ENCODE data around the gene DCUN1D1.

The DCUN1D1 gene

DNA sequence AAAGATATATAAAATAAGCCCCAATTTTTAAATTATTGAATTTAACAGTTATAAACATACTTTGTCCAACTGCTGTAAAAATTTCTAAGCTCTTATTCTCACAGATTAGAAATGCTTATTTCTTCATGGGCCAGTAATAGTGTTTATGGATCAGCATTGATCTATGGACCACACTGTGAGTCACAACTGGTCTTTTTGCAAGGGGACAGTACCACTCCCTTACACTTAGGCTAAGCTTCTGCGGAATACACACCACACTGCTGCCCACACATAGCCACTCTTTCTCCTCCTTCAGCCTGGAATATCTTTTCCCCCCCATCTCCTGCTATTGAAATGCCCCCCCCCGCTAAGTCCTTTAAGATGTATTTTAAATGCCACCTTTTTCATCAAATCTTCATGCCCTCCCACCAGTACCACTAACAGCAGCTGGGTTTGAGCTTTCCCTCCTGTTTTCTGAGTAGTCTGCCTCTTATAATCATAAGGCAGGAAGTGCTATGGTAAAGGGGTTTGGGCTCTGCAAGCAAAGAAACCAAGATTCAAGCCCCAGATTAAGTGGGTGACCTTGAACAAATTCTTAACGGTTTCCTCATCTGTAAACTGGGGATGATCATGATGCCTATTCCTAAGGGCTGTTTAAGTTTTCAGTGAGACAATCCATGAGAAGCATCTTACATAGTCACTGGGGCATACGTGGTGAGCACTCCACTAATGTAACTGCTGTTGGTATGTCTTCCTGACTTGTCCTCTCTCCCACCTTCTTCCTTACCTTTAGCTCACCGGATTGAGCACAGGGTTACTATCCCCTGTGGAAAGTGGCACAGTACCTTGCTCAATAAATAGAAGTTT, 69.2 kb downstream of the DCUN1D1 start:
- POLR2A ChIA-PET = no interaction called here
- TF ChIP-seq FOXM1 (IDR thresholded peaks at IDR 0.05; ENCODE audit: borderline replicate concordance) (no peak), FOXK2 (IDR thresholded peaks at IDR 0.05) (no peak), SP1 (IDR thresholded peaks at IDR 0.05) (no peak), ELF4 (IDR thresholded peaks at IDR 0.05) (no peak), ZNF384 (IDR thresholded peaks at IDR 0.05) (no peak), FOXA1 (IDR thresholded peaks at IDR 0.05) (no peak), NFRKB (IDR thresholded peaks at IDR 0.05) (no peak), L3MBTL2 (conservative IDR thresholded peaks at IDR 0.05) (no peak)
- TF ChIP-seq, protein P1, sequence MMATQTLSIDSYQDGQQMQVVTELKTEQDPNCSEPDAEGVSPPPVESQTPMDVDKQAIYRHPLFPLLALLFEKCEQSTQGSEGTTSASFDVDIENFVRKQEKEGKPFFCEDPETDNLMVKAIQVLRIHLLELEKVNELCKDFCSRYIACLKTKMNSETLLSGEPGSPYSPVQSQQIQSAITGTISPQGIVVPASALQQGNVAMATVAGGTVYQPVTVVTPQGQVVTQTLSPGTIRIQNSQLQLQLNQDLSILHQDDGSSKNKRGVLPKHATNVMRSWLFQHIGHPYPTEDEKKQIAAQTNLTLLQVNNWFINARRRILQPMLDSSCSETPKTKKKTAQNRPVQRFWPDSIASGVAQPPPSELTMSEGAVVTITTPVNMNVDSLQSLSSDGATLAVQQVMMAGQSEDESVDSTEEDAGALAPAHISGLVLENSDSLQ (IDR thresholded peaks at IDR 0.05) = no peak
- CTCF ChIA-PET = no interaction called here
- DNase-seq (ENCODE audit: extremely low spot score) = no peak

DNA sequence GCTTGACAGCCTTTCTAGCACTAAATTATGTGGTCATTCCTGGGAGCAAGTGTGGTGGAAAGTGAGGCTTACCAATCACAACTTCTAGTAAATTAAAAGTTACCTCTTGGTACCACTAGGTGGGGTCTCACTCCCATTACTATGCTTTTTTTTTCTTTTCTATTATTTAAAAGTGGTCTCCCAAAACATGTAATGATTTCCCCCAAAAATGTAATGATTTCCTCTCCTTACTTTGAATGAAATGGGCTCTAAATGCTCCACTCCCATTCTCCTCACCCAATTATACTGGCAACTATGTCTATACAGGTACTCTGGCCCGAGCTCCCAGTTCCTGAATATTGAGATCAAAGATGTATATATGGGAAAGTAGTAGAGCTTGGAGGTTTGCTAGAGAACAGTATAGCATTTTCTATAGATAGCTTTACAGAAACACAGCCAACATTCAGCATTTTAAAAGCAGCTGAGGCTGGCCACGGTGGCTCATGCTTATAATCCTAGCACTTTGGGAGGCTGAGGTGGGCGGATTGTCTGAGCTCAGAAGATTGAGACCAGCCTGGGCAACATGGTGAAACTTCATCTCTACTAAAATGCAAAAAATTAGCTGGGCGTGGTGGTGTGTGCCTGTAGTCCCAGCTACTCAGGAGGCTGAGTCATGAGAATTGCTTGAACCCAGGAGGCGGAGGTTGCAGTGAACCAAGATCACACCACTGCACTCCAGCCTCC, 70.9 kb downstream of the DCUN1D1 start:
- peak; percentile 17 for DNase-seq (ENCODE audit: extremely low spot score)
- CTCF ChIA-PET = interaction anchor here (1.0 kb wide), 2 partner anchors 11 to 27 kb away, joined by 3 to 4 read pairs; no protein-coding TSS in a partner anchor
- TF ChIP-seq ZNF384 (IDR thresholded peaks at IDR 0.05) (0 out of 2 replicates have a peak, but pooled peaks have one; percentile 4), HDGF (IDR thresholded peaks at IDR 0.05; ENCODE audit: borderline replicate concordance) (no peak), FOXA1 (IDR thresholded peaks at IDR 0.05) (no peak)
- POLR2A ChIA-PET = no interaction called here

DNA sequence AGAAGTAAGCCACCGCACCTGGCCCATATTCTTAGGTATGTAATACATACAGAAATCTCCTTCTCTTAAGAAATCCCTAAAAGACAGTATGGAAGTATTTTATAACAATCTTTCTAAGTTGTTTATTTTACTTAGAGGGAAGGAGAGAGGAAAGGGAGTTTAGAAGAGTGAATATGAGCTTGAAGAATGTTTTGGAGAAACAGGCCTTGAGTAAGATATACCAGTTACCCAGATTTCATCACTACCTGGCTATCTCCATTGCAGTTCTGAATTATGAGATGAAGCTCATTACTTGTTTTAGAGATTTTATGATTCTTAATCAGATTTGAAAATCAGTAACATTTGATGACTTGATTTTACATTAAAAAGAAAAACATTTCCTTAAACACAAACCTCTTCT, 71.9 kb downstream of the DCUN1D1 start:
- ChIA-PET CTCF (no interaction called here), POLR2A (no interaction called here)
- no peak for TF ChIP-seq FOXA1 (IDR thresholded peaks at IDR 0.05)
- TF ChIP-seq L3MBTL2 (conservative IDR thresholded peaks at IDR 0.05) = no peak
- no peak for TF ChIP-seq SUZ12 (IDR thresholded peaks at IDR 0.05)
- TF ChIP-seq, protein P1 (IDR thresholded peaks at IDR 0.05) = no peak
- TF ChIP-seq LEF1 (IDR thresholded peaks at IDR 0.05; ENCODE audit: borderline replicate concordance) = no peak
- no peak for TF ChIP-seq HDGF (IDR thresholded peaks at IDR 0.05; ENCODE audit: borderline replicate concordance)
- no peak for TF ChIP-seq ZNF384 (IDR thresholded peaks at IDR 0.05)
- TF ChIP-seq FOXM1 (IDR thresholded peaks at IDR 0.05; ENCODE audit: borderline replicate concordance) = no peak
- TF ChIP-seq BHLHE40 (IDR thresholded peaks at IDR 0.05; ENCODE audit: borderline replicate concordance) = no peak
- no peak for TF ChIP-seq ARNT (IDR thresholded peaks at IDR 0.05)
- TF ChIP-seq ELF4 (IDR thresholded peaks at IDR 0.05) = no peak
- no peak for TF ChIP-seq TARDBP (IDR thresholded peaks at IDR 0.05)
- DNase-seq (ENCODE audit: extremely low spot score) = no peak

DNA sequence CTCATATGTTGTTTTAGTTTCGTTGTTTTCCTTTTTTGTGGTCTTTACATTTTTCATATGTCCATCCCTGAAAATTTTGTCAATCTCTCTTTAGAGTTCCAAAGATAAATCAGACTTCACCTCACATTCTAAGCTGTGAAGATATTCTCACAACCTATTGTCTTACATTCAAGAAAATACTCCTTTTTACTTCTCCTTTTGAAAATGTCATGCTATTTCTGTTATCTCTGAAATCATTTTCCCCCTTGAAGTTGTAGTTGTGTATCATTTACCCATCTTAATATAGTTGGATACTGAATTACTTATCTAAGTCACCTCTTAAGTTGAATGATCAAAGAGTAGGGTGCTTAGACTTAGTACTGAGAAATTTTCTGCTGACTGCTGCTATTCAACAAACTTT, 74.3 kb downstream of the DCUN1D1 start:
- ChIA-PET CTCF (no interaction called here), POLR2A (interaction anchor here (0.8 kb wide), 1 partner anchor 9 kb away, joined by 3 read pairs; no protein-coding TSS in a partner anchor)
- TF ChIP-seq TARDBP (IDR thresholded peaks at IDR 0.05) (no peak), SUZ12 (IDR thresholded peaks at IDR 0.05) (no peak), SP1 (IDR thresholded peaks at IDR 0.05) (no peak), L3MBTL2 (conservative IDR thresholded peaks at IDR 0.05) (no peak), BHLHE40 (IDR thresholded peaks at IDR 0.05; ENCODE audit: borderline replicate concordance) (no peak), ZNF384 (IDR thresholded peaks at IDR 0.05) (no peak), CTBP1 (IDR thresholded peaks at IDR 0.05; ENCODE audit: borderline replicate concordance) (no peak), FOXA1 (IDR thresholded peaks at IDR 0.05) (no peak), FOXM1 (IDR thresholded peaks at IDR 0.05; ENCODE audit: borderline replicate concordance) (no peak)
- TF ChIP-seq, protein P1 (IDR thresholded peaks at IDR 0.05) = no peak
- no peak for DNase-seq (ENCODE audit: extremely low spot score)

DNA sequence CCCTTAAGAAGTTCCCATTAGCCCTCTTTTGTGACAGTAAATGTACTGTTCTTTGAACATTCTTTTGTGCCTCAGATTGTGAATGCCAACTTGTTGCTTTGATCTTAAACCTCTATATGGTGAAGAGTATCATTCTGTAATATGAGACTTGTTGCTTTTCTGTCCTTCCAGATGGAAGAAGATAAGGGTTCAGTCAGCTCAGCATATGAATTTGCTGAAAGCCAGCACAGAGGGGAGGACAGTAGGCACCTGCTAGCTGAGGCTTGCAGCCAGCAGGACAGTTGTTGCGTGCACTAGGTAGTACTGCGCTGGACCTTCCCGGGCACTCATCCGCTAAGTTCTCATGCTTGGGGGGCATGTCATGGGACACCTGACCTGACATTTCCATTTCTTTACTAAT, 74.7 kb downstream of the DCUN1D1 start:
- DNase-seq (ENCODE audit: extremely low spot score) = no peak
- POLR2A ChIA-PET = interaction anchor here (0.8 kb wide), 1 partner anchor 9 kb away, joined by 3 read pairs; no protein-coding TSS in a partner anchor
- CTCF ChIA-PET = no interaction called here
- no peak for TF ChIP-seq FOXK2 (IDR thresholded peaks at IDR 0.05)
- no peak for TF ChIP-seq ARNT (IDR thresholded peaks at IDR 0.05)
- no peak for TF ChIP-seq ZNF384 (IDR thresholded peaks at IDR 0.05)
- TF ChIP-seq ELF4 (IDR thresholded peaks at IDR 0.05) = no peak
- no peak for TF ChIP-seq TARDBP (IDR thresholded peaks at IDR 0.05)
- TF ChIP-seq SUZ12 (IDR thresholded peaks at IDR 0.05) = no peak
- TF ChIP-seq BHLHE40 (IDR thresholded peaks at IDR 0.05; ENCODE audit: borderline replicate concordance) = no peak
- TF ChIP-seq SP1 (IDR thresholded peaks at IDR 0.05) = no peak

DNA sequence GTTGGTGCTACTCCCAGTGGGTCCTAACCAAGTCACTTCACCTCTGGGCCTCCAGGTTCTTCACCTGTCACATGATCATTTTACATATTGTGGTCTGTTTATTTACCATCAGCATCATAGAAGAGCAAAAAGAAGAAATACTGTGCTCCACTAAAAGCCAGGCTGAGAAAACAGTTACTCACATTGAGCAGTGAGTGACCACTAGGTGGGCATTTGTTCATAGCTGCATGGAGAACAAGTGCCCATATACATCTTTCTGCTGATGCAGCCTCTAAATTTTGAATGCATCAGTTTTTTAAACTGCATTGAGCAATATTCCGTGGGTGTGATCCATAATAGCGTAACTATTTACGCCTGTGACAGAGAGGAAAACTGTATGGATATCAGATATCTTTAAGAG, 76.2 kb downstream of the DCUN1D1 start:
- CTCF ChIA-PET = interaction anchor here (0.6 to 1.0 kb wide), 2 partner anchors 181 to 194 kb away, joined by 3 to 4 read pairs; no protein-coding TSS in a partner anchor
- DNase-seq (ENCODE audit: extremely low spot score) = no peak
- POLR2A ChIA-PET = no interaction called here
- no peak for TF ChIP-seq FOXK2 (IDR thresholded peaks at IDR 0.05)
- no peak for TF ChIP-seq ARNT (IDR thresholded peaks at IDR 0.05)
- TF ChIP-seq LEF1 (IDR thresholded peaks at IDR 0.05; ENCODE audit: borderline replicate concordance) = no peak
- TF ChIP-seq HDGF (IDR thresholded peaks at IDR 0.05; ENCODE audit: borderline replicate concordance) = no peak
- no peak for TF ChIP-seq FOXM1 (IDR thresholded peaks at IDR 0.05; ENCODE audit: borderline replicate concordance)
- TF ChIP-seq, protein P1 (IDR thresholded peaks at IDR 0.05) = no peak
- no peak for TF ChIP-seq L3MBTL2 (conservative IDR thresholded peaks at IDR 0.05)
- TF ChIP-seq FOXA1 (IDR thresholded peaks at IDR 0.05) = no peak
- no peak for TF ChIP-seq CTBP1 (IDR thresholded peaks at IDR 0.05; ENCODE audit: borderline replicate concordance)
- no peak for TF ChIP-seq TARDBP (IDR thresholded peaks at IDR 0.05)
- no peak for TF ChIP-seq ELF4 (IDR thresholded peaks at IDR 0.05)
- no peak for TF ChIP-seq BHLHE40 (IDR thresholded peaks at IDR 0.05; ENCODE audit: borderline replicate concordance)
